Keratinocyte (primary cell): ENCODE measurements around the gene WDR5.

ENCODE experiments used
- EZH2 ChIP-seq: IDR thresholded peaks from one replicate; pipeline ENCODE4 v1.6.1; 2012; ENCODE audit warnings: inconsistent platforms, mild to moderate bottlenecking, low read length, moderate library complexity
- TF ChIP-seq, protein P1 (sequence below), 3 experiments: IDR thresholded peaks in 1 of 3; conservative IDR thresholded peaks in 1 of 3; optimal IDR thresholded peaks in 1 of 3; 2 replicates in 2 of 3; 3 replicates in 1 of 3; pipeline versions ENCODE3 to v1.5.1; 2011; ENCODE audit warnings: low read length in 3 of 3, mild to moderate bottlenecking in 3 of 3, moderate library complexity in 2 of 3, control low read depth in 1 of 3, inconsistent platforms in 1 of 3; ENCODE audit not compliant: insufficient read depth in 2 of 3; ENCODE audit errors: extremely low read depth in 1 of 3

DNA sequence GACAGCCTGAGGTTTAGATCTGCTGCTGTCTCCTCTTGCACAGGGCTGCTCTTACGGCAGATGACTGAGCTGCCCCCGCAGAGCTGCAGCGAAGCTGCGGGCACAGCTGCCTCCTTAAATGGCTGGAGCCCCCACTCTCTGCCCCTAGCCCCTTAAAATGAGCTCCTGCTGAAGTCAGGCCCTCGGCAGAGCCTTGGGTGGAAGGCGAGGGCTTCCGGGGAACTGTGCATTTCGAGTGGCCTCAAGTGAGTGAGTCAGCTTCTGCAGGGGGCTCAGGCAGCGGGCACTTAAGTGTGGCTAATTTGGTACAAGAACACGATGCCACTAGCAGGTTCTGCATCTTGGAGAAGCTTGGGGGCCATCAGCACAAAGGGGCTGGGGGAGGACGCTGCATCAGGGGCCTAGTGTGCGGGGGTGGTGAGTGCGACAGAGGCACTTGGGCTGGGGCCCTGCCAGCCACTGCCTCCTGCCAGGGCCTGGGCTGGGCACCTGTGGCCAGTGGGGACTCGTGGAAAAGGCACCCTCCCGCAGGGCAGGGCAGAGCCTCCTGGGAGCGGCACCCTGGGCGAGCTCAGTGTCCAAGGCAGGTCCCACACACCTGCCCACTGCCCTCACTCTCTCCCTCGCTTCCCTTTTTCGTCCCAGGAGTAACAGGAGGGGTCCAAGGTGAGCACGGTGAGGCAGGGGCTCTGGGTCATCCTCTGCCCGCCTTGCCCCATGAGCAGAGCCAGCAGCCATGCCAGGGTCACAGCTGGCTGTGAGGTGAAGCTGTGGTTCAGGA lies 57.3 kb downstream of the WDR5 start:
- TF ChIP-seq, protein P1, sequence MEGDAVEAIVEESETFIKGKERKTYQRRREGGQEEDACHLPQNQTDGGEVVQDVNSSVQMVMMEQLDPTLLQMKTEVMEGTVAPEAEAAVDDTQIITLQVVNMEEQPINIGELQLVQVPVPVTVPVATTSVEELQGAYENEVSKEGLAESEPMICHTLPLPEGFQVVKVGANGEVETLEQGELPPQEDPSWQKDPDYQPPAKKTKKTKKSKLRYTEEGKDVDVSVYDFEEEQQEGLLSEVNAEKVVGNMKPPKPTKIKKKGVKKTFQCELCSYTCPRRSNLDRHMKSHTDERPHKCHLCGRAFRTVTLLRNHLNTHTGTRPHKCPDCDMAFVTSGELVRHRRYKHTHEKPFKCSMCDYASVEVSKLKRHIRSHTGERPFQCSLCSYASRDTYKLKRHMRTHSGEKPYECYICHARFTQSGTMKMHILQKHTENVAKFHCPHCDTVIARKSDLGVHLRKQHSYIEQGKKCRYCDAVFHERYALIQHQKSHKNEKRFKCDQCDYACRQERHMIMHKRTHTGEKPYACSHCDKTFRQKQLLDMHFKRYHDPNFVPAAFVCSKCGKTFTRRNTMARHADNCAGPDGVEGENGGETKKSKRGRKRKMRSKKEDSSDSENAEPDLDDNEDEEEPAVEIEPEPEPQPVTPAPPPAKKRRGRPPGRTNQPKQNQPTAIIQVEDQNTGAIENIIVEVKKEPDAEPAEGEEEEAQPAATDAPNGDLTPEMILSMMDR (optimal IDR thresholded peaks at IDR 0.05 in 1 of 3, IDR thresholded peaks at IDR 0.05 in 1 of 3, conservative IDR thresholded peaks at IDR 0.05 in 1 of 3; ENCODE audit: extremely low read depth in 1 of 3, insufficient read depth in 2 of 3, low read length in 3 of 3) = no peak
- TF ChIP-seq EZH2 = no peak
